Neural cell (in vitro differentiated cells): ENCODE data around the gene CAMKMT.

ENCODE experiments used
- CTCF ChIP-seq: fragments of 450-650 bp; IDR thresholded peaks from 2 replicates; pipeline ENCODE4 v1.5.1; 2014; ENCODE audit warnings: antibody characterized with exemption, mild to moderate bottlenecking, moderate library complexity; ENCODE audit not compliant: poor library complexity, severe bottlenecking
- EP300 ChIP-seq: fragments of 450-650 bp; conservative IDR thresholded peaks from 2 replicates; pipeline ENCODE4 v1.6.1; 2014; ENCODE audit warnings: antibody characterized with exemption, mild to moderate bottlenecking, moderate library complexity; ENCODE audit not compliant: poor library complexity, severe bottlenecking
- EZH2 ChIP-seq: fragments of 200-600, 300-800 bp; shearing (Covaris generic), sonication (generic); IDR thresholded peaks from 2 replicates; pipeline ENCODE4 v1.6.1; 2014; ENCODE audit warnings: antibody characterized with exemption, low read length, borderline replicate concordance, mild to moderate bottlenecking; ENCODE audit not compliant: insufficient read depth, poor library complexity, severe bottlenecking
- MXI1 ChIP-seq: fragments of 450-650 bp; conservative IDR thresholded peaks from 2 replicates; pipeline ENCODE4 v1.6.1; 2014; ENCODE audit warnings: antibody characterized with exemption, mild to moderate bottlenecking; ENCODE audit not compliant: poor library complexity, severe bottlenecking
- POLR2AphosphoS5 ChIP-seq: IDR thresholded peaks from 2 replicates; pipeline ENCODE4 v1.6.1; 2012
- RAD21 ChIP-seq: fragments of 450-650 bp; conservative IDR thresholded peaks from 2 replicates; pipeline ENCODE4 v1.6.1; 2014; ENCODE audit warnings: antibody characterized with exemption, mild to moderate bottlenecking, moderate library complexity
- REST ChIP-seq: IDR thresholded peaks from 2 replicates; pipeline ENCODE4 v1.6.1; 2012; ENCODE audit warnings: borderline replicate concordance
- SMC3 ChIP-seq: fragments of 450-650 bp; conservative IDR thresholded peaks from 2 replicates; pipeline ENCODE4 v1.6.1; 2014; ENCODE audit warnings: antibody characterized with exemption, mild to moderate bottlenecking, moderate library complexity; ENCODE audit not compliant: poor library complexity
- TAF1 ChIP-seq: IDR thresholded peaks from 2 replicates; pipeline ENCODE4 v1.6.1; 2012; ENCODE audit warnings: low read depth

- TF ChIP-seq CTCF (no peak), EP300 (peak; percentile 41), SMC3 (no peak), REST (no peak), POLR2AphosphoS5 (peak; percentile 40), EZH2 (no peak), RAD21 (no peak), MXI1 (no peak), TAF1 (no peak)
Measured at GRCh38 chr2:44569491-44569890, 207.7 kb downstream of the CAMKMT start.
